ENCODE data around the gene PPM1A.

DNA sequence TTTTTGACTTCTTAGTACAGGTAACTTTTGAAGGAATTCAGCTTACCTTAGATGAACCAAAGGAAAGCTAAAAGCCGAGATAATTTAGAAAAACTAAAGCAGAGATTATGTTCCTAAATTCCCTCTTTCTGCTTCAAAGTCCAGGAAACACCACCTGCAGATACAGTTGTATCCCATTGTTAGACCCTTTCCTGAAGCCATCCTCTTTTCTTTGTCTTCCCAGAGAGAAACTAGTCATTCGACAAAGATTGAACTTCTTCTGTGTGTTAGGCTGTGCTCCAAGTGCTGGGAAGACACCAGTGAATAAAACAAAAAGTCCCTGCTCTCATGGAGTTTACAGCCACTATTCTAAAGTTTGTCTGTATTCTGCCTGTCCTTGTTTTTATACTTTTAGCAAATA, 29.3 kb downstream of the PPM1A start:
- no peak for TF ChIP-seq ZFP3 (CRISPR knock-in tag; IDR thresholded peaks at IDR 0.05)
- TF ChIP-seq ZNF565 (CRISPR knock-in tag; conservative IDR thresholded peaks at IDR 0.05; ENCODE audit: low read depth), result no peak
- no peak for TF ChIP-seq ESRRG (CRISPR knock-in tag; IDR thresholded peaks at IDR 0.05)
- TF ChIP-seq RARB (CRISPR knock-in tag; IDR thresholded peaks at IDR 0.05), result no peak
- TF ChIP-seq, protein P1, sequence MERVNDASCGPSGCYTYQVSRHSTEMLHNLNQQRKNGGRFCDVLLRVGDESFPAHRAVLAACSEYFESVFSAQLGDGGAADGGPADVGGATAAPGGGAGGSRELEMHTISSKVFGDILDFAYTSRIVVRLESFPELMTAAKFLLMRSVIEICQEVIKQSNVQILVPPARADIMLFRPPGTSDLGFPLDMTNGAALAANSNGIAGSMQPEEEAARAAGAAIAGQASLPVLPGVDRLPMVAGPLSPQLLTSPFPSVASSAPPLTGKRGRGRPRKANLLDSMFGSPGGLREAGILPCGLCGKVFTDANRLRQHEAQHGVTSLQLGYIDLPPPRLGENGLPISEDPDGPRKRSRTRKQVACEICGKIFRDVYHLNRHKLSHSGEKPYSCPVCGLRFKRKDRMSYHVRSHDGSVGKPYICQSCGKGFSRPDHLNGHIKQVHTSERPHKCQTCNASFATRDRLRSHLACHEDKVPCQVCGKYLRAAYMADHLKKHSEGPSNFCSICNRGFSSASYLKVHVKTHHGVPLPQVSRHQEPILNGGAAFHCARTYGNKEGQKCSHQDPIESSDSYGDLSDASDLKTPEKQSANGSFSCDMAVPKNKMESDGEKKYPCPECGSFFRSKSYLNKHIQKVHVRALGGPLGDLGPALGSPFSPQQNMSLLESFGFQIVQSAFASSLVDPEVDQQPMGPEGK (CRISPR knock-in tag; IDR thresholded peaks at IDR 0.05; ENCODE audit: borderline replicate concordance), result no peak

Data from SK-N-SH treated with all-trans-retinoic acid at 6 μM for 48 hours (cell line).